Osteoblast (primary cell): Measurements from ENCODE around the gene DHRSX. TPM values are rescaled to one million over a fixed set of nuclear protein-coding genes. Genes with fewer than 3 reads are reported as not detected.

ENCODE experiments used
- DNase-seq: peaks from one replicate; pipeline ENCODE4 v3.0.0; 2011; ENCODE audit warnings: low spot score, mixed read lengths; ENCODE audit not compliant: insufficient read length; ENCODE audit errors: missing footprints
- H2AFZ ChIP-seq: 2 replicates; pipeline ENCODE4 v1.6.0; 2011; ENCODE audit warnings: mild to moderate bottlenecking, low read length
- H3K27ac ChIP-seq: 2 replicates; pipeline ENCODE4 v1.5.1; 2011; ENCODE audit warnings: mild to moderate bottlenecking, low read depth, low read length, moderate library complexity
- H3K27me3 ChIP-seq: 2 replicates; pipeline ENCODE4 v1.6.0; 2012; ENCODE audit warnings: mild to moderate bottlenecking, control low read depth, inconsistent platforms, low read length, moderate library complexity; ENCODE audit not compliant: insufficient read depth
- H3K36me3 ChIP-seq: 2 replicates; pipeline ENCODE4 v1.5.1; 2011; ENCODE audit warnings: mild to moderate bottlenecking, low read length, control low read depth, moderate library complexity; ENCODE audit not compliant: insufficient read depth
- H3K4me1 ChIP-seq: 2 replicates; pipeline ENCODE4 v1.5.1; 2011; ENCODE audit warnings: mild to moderate bottlenecking, low read length, control low read depth, moderate library complexity; ENCODE audit not compliant: insufficient read depth
- H3K4me2 ChIP-seq: 2 replicates; pipeline ENCODE4 v1.6.0; 2011; ENCODE audit warnings: mild to moderate bottlenecking, low read length; ENCODE audit not compliant: insufficient read depth
- H3K4me3 ChIP-seq: fragments of 200-600 bp; sonication (generic); 3 replicates; pipeline ENCODE4 v1.5.1; 2012; ENCODE audit warnings: mild to moderate bottlenecking, low read length, inconsistent platforms; ENCODE audit not compliant: insufficient read depth
- H3K79me2 ChIP-seq: 2 replicates; pipeline ENCODE4 v1.6.0; 2012; ENCODE audit warnings: mild to moderate bottlenecking, low read length, control low read depth, inconsistent platforms; ENCODE audit not compliant: insufficient read depth
- H3K9me3 ChIP-seq: 2 replicates; pipeline ENCODE4 v1.5.1; 2011; ENCODE audit warnings: low read depth, low read length, control low read depth
- H4K20me1 ChIP-seq: 2 replicates; pipeline ENCODE4 v1.6.0; 2012; ENCODE audit warnings: mild to moderate bottlenecking, low read length, control low read depth; ENCODE audit not compliant: insufficient read depth
- CTCF ChIP-seq: IDR thresholded peaks from 2 replicates; pipeline ENCODE4 v1.5.1; 2011; ENCODE audit warnings: mild to moderate bottlenecking, low read depth, low read length, moderate library complexity; ENCODE audit errors: extremely low read depth
- total RNA-seq: library from RNA; depleted of rRNA; stranded (reverse); fragments of >200 nt; gene quantifications from 2 replicates; pipeline ENCODE4 v1.2.3, GENCODE V29; 2012

The DHRSX gene
- total RNA-seq, 1 donor = 37.6 TPM

- H3K4me1 ChIP-seq = no peaks in the 10 kb centered on the region
- H4K20me1 ChIP-seq = no peaks in the 10 kb centered on the region
- no peak for TF ChIP-seq CTCF
- peak; percentile 55 for DNase-seq
- H2AFZ ChIP-seq = no peak overlapping the region
- no peaks in the 10 kb centered on the region for H3K36me3 ChIP-seq
- no peaks in the 10 kb centered on the region for H3K27me3 ChIP-seq
- no peak overlapping the region for H3K4me2 ChIP-seq
- H3K27ac ChIP-seq = no peak overlapping the region
- H3K9me3 ChIP-seq = no peaks in the 10 kb centered on the region
- H3K4me3 ChIP-seq = no peak overlapping the region
- H3K79me2 ChIP-seq = no peaks in the 10 kb centered on the region
Measured at GRCh38 chrX:2185341-2186082, 315.3 kb downstream of the DHRSX start.

GRCh38 chrX:2184089-2184488, 316.7 kb downstream of the DHRSX start:
- H2AFZ ChIP-seq = no peak overlapping the region
- no peak for TF ChIP-seq CTCF

GRCh38 chrX:2183193-2183725, 317.5 kb downstream of the DHRSX start:
- DNase-seq = no peak
- H3K4me3 ChIP-seq = no peak overlapping the region
- H3K27me3 ChIP-seq = no peaks in the 10 kb centered on the region
- H2AFZ ChIP-seq = no peak overlapping the region
- no peak for TF ChIP-seq CTCF
- no peaks in the 10 kb centered on the region for H3K36me3 ChIP-seq
- no peaks in the 10 kb centered on the region for H3K79me2 ChIP-seq
- no peak overlapping the region for H3K4me2 ChIP-seq
- no peak overlapping the region for H3K27ac ChIP-seq
- H4K20me1 ChIP-seq = no peaks in the 10 kb centered on the region
- H3K9me3 ChIP-seq = no peaks in the 10 kb centered on the region
- H3K4me1 ChIP-seq = no peaks in the 10 kb centered on the region

More at GRCh38 chrX:2184089-2184488, 316.7 kb downstream of the DHRSX start:
- H3K4me1 ChIP-seq = no peaks in the 10 kb centered on the region
- H3K36me3 ChIP-seq = no peaks in the 10 kb centered on the region
- no peaks in the 10 kb centered on the region for H3K9me3 ChIP-seq
- H3K4me2 ChIP-seq = no peak overlapping the region
- H3K27me3 ChIP-seq = no peaks in the 10 kb centered on the region
- no peak overlapping the region for H3K27ac ChIP-seq
- H3K79me2 ChIP-seq = no peaks in the 10 kb centered on the region
- DNase-seq = peak; percentile 14
- H4K20me1 ChIP-seq = no peaks in the 10 kb centered on the region
- no peak overlapping the region for H3K4me3 ChIP-seq

GRCh38 chrX:2177541-2177940, 323.2 kb downstream of the DHRSX start:
- Histone ChIP-seq H3K4me2 (no peak overlapping the region), H2AFZ (no peak overlapping the region), H3K27ac (no peak overlapping the region), H4K20me1 (no peaks in the 10 kb centered on the region), H3K27me3 (no peaks in the 10 kb centered on the region), H3K4me1 (no peaks in the 10 kb centered on the region), H3K36me3 (no peaks in the 10 kb centered on the region), H3K4me3 (no peak overlapping the region), H3K79me2 (no peaks in the 10 kb centered on the region), H3K9me3 (no peaks in the 10 kb centered on the region)
- DNase-seq = no peak
- no peak for TF ChIP-seq CTCF
